ENCODE data around the gene PPIL1. TPM values are rescaled to one million over a fixed set of nuclear protein-coding genes. Genes with fewer than 3 reads are reported as not detected.

PPIL1 gene
- total and polyA plus RNA-seq, 2 of the 8 experiments (the other 6 are each of a cell fraction or from before 2014, with no cell fraction given), result 83.7 to 86.5 TPM

GRCh38 chr6:36860126-36860525, 14.5 kb downstream of the PPIL1 start (continued):
- no peak for TF ChIP-seq PHF8 (conservative IDR thresholded peaks at IDR 0.05; ENCODE audit: low read depth, low read length)
- no peak for TF ChIP-seq SIN3A (conservative IDR thresholded peaks at IDR 0.05 in 1 of 2, IDR thresholded peaks at IDR 0.05 in 1 of 2; ENCODE audit: low read depth in 1 of 2, low read length in 2 of 2)
- no peak for TF ChIP-seq CHD7 (IDR thresholded peaks at IDR 0.05; ENCODE audit: insufficient replicate concordance, low read length)
- no peak for TF ChIP-seq GABPA (IDR thresholded peaks at IDR 0.05; ENCODE audit: borderline replicate concordance, insufficient read depth, low read length)
